ENCODE measurements around the gene ARHGEF18.
"Not testable (repeated sequence)": the region's sequence is repeated elsewhere in the genome, so short reads cannot be mapped to it uniquely, and the experiment has no call there.

ARHGEF18 gene

DNA sequence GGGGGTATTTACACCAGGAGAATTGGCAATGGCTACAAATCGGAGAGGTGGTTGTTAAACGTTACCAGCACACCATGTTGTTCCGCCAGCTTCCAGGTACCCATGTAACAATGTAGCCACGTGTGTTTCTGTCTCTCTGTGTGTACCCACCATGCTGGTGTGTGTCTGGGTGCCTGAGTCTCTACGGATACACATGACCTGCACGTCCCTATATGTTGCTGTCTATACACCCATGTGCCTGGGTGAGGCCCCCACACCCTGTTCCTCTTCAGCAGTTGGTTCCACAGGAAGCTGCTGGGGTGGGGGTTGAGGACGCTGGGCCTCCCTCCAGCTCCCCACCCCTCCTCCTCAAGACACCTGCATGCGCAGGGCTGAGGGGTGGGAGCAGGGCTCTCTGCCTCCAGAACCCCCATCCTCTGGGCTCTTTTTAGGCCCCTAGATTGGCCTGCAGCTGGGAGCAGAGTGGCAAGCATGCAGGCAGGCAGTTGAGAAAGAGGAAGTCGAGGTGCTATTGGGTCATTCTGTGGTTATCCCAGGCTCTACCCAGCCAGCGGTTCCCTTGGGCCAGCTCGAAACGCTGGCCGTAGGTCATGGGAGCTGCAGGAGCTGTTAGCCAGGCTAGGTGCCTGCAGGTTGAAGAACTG lies at the start of gene ARHGEF18:
TSS of gene ARHGEF18 (plus strand) at position 351 of the 644 bp plus-strand sequence. CDS start 13,954 bp downstream, outside the sequence.
- peak; percentile 67 to 72 for DNase-seq

DNA sequence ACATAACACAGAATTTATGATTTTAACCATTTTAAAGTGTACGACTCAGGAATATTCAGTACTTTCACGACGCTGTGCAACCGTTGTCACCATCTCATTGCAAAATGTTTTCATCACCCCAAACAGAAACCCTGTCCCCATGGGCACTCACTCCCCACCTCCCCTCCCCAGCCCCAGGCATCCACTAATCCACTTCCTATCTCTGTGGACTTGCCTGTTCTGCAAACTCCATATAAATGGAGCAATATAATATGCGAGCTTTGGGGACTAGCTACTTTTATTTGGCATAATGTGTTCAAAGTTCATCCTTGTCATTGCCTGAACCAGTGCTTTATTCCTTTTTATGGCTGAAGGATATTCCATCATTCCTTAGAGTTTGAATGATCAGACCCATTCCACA lies 47.2 kb upstream of the ARHGEF18 start:
- DNase-seq, result no peak

- no peak for DNase-seq
These were observed 45.3 kb upstream of the ARHGEF18 start for GRCh38 chr19:7303470-7303869.

DNA sequence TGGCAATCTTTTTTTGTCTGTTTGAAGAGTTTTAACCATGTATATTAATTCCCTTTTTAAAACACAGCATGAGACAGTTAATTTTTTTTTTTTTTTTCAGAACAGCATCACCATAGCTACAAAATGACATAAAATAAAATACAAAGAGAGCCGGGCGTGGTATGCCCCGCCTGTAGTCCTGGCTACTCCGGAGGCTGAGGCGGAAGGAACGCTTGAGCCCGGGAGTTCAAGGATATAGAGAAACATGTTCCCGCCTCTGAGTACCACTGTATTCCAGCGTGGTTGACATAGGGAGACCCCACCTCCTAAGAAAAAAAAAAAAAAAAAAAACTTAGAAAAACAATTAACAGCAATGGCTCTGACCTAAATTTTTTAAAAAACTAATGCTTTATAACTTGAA lies 44.5 kb upstream of the ARHGEF18 start:
- DNase-seq, result no peak

GRCh38 chr19:7307590-7308218 lies 41.0 kb upstream of the ARHGEF18 start:
- DNase-seq, result no peak

- not testable (repeated sequence) for DNase-seq
These were observed 40.4 kb upstream of the ARHGEF18 start for GRCh38 chr19:7308327-7308726.

DNA sequence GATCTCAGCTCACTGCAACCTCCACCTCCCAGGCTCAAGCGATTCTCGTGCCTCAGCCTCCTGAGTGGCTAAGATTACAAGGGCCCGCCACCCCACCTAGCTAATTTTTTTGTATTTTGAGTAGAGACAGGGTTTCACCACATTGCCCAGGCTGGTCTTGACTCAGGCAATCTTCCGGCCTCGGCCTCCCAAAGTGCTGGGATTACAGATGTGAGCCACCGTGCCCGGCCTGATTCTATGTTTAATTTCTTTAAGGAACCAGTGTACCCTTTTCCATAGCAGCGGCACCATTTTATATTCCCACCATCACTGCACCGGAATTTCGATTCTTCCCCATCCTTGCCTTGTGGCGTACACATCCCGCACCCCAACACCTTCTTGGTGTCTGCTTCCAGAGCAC lies 36.8 kb upstream of the ARHGEF18 start:
- DNase-seq, result no peak

GRCh38 chr19:7312816-7313215 lies 35.9 kb upstream of the ARHGEF18 start:
- DNase-seq, result no peak

GRCh38 chr19:7318176-7318575 lies 30.6 kb upstream of the ARHGEF18 start:
- DNase-seq, result no peak

DNA sequence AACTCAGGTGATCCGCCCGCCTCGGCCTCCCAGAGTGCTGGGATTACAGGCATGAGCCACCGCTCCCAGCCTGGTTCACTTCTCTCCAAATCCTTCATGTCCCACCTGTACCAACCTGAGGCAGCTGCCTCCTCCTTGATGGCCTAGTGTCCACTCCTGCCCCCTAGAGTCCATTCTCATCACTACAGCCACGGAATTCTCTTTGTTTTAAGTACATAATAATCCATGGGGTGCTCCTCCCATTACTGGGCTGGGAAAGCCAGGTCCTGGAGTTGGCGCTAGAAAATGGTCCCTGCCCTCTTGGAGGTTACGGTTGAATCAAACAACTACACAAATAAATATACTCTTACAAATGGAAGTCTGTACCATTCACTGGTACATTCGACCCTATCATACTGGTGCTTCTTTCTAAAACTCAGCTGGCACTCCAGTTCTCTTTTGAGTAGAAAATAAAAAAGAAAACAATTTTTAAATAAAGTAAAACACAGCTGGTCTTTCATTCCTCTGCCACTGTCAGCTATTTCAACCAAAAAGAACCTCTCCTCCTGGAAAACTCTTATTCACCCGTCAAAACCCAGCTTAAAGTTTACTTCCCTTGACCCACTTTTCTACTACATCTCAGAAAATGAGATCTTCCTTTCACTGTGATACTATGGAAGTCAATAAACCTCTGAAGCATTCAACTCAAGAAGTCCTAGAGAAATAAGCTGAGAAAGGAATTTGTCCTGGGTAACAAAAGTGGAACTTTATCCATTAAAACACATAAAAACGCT lies 22.4 kb upstream of the ARHGEF18 start:
- DNase-seq, result peak; percentile 25 to 57

DNA sequence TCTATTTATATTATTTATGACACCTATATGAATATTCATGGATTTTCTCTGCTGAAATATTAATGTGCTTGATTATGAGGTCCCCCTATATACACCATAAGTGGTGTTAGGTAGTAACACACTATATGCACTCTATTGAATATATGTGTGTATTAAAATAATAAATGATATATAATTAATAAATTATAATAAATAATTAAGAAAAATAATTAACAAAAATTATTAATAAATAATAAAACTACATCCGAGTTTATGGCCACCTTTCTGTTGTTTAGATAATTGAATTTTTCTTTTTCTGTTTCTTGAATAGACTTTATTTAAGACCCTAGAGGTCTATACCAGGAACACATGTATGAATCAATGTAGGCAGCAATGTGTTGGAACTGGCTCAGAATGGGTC lies 20.9 kb upstream of the ARHGEF18 start:
- DNase-seq, result no peak

DNA sequence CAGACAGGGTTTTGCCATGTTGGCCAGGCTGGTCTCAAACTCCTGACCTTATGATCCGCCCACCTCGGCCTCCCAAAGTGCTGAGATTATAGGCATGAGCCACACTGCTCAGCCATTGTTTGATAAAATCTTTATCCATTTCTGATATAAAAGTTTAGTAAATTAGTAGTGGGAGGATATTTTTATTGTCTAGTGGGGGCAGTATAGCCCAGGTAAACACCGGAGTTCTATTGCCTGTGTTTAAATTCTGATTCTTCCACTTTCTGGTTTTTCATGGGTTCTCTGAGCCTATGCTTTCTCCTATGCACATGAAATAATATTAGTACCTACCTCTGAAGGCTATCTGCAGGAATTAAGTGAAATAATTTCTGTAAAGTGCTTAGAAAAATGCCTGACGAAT lies 20.1 kb upstream of the ARHGEF18 start:
- peak in 1 of 2 donors; percentile 32 for DNase-seq

- DNase-seq, result no peak
These were observed 17.3 kb upstream of the ARHGEF18 start for GRCh38 chr19:7331446-7331845.

DNA sequence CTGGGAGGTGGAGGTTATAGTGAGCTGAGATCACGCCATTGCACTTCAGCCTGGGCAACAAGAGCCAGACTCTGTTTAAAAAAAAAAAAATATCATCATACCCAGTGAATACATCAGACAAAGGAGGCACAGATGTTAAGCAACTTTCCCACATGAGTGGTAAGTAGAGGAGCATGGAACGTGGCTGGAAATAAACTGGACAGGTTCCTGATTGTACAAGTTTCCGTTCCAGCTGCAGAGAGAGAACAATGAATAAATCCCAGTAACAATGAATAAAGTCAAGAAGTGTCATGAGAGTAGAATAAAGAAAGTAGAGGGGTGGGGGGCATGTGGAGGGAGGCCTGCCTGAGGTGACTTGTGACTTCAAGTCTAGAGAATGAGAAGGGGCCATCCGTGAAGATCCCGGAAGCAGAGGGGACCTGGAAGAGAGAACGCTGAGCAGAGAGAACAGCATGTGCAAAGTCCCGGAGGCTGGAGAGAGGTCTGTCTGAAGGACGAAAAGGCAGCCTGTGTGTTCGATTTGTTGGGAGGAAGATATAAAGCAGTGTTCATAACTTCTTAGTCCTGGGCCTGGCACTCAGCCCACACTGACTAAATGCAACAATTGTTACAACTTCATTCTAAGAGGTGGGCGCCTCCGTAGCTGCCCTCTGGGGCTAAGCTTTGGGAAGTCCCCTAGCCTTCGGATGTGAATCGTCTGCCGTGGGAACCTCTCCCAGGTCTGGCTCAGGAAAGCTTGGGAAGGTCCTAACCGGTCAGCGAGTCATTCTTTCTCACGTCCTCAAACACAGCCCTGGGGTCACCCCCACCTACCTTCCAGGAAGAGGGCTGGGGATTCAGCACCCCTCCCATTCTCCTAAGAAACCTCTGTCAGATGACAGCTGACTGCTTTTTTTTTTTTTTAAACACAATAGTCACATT lies 15.3 kb upstream of the ARHGEF18 start:
- DNase-seq, result no peak

DNA sequence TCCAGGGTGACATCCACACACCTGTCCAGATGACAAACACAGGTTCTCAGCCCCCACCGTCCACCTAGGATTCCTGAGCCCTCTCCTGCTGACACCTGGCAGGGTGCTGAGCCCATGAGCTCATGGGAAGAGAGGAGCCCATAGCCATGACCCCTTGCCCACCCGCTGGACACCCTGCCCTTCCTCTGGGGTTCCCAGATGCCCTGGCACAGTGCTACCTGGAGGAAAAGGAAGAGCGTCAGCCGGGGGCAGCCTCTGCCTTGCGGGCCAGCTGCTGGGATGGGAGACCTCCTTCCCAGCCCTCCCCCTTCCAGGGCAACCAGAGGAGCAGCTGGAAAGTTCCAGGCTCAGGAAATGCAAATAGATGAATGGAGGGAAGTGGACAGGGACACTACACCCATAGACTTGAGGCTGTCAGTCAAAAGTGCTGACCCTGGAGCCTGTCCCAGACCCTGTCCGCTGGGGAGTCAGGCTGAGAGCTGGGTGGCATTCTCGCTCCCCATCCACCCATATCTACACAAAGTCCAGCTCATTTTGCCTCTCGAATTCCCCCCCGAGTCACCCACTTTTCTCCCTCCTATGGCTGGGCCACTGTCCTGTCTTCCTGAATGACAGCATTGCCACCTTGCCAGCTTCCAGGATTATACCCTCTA lies 12.3 kb upstream of the ARHGEF18 start:
- no peak for DNase-seq

DNA sequence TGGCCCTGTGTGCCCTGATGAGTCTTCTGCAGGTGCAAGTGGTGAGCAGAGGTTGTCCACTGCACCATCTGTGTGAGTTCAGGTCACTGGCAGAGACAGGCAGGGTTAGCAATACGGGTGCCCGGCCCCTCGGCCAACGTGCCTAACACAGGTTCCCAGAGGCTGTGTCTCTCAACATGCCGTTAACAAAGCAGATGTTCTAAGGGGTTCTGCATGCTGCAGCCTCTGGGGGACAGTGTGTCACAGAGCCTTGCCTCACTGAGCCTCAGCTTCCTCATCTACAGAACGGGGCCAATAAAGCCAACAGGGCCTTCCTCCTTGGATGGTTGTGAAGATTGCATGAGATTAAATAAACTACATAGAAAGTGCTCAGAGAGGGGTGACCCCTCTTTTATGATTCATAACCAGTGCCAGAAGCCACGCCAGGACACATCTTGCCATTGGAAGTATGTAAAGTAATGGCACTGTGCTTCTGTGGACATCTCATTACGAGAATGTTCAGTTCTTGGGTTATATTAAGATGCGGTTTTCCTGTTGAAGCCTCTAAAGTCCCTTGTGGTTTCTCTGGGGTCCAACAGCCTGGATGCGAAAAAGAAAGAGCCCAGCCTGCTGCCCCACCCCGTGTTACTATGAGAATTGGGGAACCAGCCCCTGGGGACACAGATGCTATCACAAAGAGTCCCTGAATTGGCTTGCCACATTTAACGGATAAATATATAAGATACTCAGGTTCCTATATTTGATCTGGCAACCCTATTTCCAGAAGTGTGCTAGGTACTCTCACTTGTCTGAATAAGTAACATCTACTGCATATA lies 11.2 kb upstream of the ARHGEF18 start:
- DNase-seq, result peak; percentile 57 to 75

- DNase-seq, result peak; percentile 80 to 87
These were observed 7.5 kb upstream of the ARHGEF18 start for GRCh38 chr19:7340959-7341837.

GRCh38 chr19:7342143-7342542 lies 6.6 kb upstream of the ARHGEF18 start:
- no peak for DNase-seq

DNA sequence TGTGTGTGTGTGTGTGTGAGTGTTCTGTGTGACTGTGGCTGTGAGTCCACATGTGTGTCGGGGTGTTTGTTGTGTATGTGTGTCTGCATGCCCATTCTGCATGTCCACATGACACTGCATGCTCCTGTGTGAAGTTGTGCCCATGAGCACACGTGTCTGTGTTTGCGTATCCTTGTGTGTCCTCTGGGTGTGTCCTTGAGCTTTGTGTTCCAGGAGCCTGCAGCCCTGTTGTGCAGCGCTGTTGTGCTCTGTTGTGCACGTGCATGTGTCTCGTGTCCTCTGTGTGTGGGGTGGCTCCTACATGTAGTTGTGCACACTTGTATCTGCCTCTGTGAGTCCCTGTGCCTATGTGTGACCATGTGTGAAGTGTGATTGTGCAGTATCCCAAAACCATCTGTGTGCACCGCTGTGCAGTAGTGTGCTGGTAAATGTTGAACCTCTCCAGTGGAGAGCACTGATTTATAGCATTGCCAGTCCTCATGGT lies 2.2 kb upstream of the ARHGEF18 start:
- peak in 1 of 2 donors; percentile 26 for DNase-seq

GRCh38 chr19:7346997-7347396 lies 1.7 kb upstream of the ARHGEF18 start:
- DNase-seq, result peak in 1 of 2 donors; percentile 30
